GM10266 (cell line): ENCODE data around the gene NPAS2.

Experiments
- DNase-seq: peaks from one replicate; pipeline ENCODE4 v3.0.0; 2012; ENCODE audit errors: extremely low spot score
- CTCF ChIP-seq: IDR thresholded peaks from 2 replicates; pipeline ENCODE4 v1.5.1; 2012; ENCODE audit warnings: mild to moderate bottlenecking, low read depth; ENCODE audit not compliant: control insufficient read depth, insufficient read depth; ENCODE audit errors: missing control alignments

NPAS2 gene

DNA sequence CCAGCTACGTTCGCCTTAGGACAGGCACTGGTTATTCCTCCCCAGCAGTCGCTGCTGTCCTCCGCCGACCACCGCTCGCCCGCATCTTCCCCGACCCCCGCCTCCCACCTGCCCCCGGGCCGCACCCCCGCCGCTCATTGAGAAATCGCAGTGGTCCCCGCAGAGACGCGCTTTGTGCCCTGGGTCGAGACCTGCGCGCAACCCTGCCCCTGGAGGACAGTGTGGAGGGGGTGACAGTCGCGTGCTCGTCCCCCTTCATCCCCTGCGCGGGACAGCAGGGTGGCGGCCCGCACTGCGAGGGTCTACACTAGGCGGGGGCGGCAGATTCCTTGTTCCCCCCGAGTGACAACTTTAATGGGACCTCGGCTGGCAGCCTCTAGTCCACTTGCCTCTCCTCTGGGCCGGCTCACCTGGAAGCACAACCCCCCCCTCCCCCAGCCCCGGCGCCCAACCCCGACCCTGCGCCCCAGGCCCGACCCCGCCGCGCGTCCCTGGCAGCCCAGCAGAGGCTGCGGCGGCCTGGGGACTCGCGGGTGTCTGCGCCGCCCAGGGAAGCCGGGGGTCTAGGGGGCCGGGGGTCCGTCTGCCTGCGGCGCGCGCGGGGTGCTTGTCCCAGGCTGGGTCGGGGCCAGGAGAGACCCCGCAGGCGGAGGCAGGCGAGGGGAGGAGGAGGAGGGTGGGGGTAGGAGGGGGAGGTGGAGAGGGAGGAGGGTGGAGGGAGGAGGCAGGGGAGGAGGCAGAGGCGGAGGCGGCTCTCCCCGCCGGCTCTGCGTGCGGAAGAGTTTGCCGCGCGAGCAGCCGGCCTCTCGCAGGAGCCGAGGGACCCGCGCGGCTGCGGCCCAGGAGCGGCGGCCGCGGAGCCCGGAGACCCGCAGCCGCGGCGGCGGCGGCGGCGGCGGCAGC, at the start of gene NPAS2:
Gene NPAS2, plus strand, starts transcription at position 770 of the 903 bp plus-strand sequence. CDS start 84,616 bp downstream, outside the sequence.
- DNase-seq, result no peak
- TF ChIP-seq CTCF, result no peak

DNA sequence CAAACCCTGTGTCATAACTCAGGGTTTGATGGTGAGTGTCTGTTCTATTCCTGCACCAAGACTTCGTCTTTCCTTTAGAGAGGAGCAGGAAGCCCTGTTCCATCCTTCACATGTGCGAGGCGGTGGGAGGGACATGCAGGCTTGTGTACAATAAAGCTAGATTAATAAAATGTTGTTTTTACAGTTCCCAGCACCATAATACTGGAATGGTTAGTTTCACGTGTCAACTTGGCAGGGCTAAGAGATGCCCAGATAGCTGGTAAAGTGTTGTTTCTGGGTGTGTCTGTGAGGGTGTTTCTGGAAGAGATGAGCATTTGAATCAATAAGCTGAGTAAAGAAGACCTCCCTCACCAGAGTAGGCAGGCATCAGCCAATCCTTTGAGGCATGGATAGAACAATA, 48.8 kb upstream of the NPAS2 start:
- DNase-seq, result no peak
- no peak for TF ChIP-seq CTCF

GRCh38 chr2:100773538-100773937, 46.4 kb upstream of the NPAS2 start:
- DNase-seq, result no peak
- no peak for TF ChIP-seq CTCF

GRCh38 chr2:100776445-100776844, 43.5 kb upstream of the NPAS2 start:
- no peak for TF ChIP-seq CTCF
- DNase-seq, result no peak

GRCh38 chr2:100778637-100779450, 41.1 kb upstream of the NPAS2 start:
- TF ChIP-seq CTCF, result no peak
- no peak for DNase-seq

GRCh38 chr2:100779908-100780202, 40.1 kb upstream of the NPAS2 start:
- TF ChIP-seq CTCF, result no peak
- DNase-seq, result no peak
